IPS-11a (cell line): ENCODE measurements around the gene SYCE3.
A peak's percentile ranks its signal among the peaks of the same experiment; 100 is the strongest.

Experiments
- H3K4me3 ChIP-seq: one replicate; pipeline ENCODE4 v1.5.1; 2013; ENCODE audit warnings: low read depth, low read length, control low read depth

SYCE3 gene

GRCh38 chr22:50532824-50533796 lies 29.6 kb downstream of the SYCE3 start:
- no peak overlapping the region for H3K4me3 ChIP-seq

DNA sequence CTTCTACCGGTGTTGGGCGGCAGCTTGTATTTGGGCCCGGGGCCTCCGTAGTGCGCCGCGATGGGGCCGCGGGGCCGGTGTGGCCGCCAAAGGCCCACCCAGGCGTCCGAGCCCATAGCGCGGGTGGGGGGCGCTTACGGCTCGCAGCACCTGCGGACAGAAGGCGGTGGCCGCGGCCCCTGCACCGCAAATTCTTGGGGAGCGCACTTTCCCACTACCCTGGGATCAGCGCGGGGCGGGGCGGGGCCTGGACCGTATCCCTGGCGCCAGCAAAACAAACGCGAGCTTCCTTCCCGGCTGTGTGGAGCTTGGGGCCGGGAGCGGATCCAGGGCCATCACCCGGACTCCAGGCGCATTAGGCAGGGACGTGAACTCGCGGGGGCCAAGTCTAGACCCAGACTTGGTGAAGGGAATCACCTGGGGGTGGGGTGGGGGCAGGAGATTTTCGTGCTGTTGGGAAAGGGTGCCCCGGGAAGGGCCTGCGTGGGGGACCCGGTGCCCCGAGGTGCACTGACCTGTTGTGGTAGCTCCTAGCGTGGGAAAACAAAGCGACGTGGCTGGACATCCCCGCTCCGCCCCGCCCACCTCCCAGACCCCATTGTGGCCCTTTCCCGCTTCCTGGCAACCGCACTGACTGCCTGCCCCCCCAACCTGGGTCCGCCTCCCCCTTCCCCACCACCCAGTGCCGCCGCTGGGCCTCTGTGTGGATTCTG lies 30.6 kb downstream of the SYCE3 start:
- H3K4me3 ChIP-seq: peak overlapping the region; percentile 28

DNA sequence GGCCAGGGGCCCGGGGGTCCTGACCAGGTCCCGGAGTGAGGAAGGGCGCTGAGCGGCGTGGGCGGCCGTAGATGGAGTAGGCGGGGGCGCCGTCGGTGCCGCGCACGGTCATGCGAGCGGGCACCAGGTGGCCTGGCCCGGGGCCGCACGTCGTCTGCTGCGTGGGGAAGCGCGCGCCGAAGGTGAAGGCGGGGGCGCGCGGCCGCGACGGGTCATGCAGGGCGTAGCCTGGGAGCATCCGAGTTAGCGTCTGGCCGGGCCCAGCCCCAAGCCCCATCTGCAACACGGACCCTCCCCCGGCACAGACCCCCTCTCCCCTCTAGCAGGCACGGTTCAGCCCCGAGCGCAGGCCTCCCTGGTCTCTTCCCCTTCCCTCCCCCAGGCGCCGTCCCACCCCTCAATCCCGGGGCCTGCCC lies 31.2 kb downstream of the SYCE3 start:
- H3K4me3 ChIP-seq: peak overlapping the region; percentile 28

DNA sequence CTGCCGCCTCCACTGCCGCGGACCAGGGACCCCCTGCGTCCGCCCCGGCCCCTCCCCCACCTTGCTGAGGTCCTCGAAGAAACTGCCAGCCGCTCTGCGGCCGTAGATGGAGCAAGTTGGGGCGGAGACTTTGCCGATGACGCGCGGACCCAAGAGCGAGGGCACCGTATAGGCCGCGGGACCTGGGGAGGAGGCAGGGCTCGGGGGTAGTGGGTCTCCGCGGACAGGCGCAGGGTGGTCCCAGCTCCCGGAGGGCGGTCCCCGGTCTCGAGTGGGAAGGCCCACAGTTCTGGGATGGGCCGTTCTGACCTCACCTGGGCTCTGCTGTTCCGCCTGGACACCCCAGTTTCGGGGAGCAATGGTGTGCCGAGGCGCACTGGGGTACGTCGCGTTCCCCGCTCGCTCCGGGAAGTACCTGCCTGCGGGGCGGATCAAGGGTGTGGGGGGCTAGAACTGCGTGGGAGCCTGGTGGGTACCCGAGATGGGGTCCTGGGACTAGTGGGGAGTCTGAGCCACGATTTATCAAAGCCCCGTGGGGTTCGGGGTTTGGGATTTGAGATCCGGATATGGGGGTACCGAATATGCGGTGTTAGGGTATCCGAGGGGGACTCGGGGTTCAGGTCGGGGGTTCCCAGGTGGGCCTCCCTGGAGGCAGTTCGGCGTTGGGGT lies 31.7 kb downstream of the SYCE3 start:
- no peak overlapping the region for H3K4me3 ChIP-seq

- H3K4me3 ChIP-seq: peak overlapping the region; percentile 27
Observed at GRCh38 chr22:50530580-50530876, 32.2 kb downstream of the SYCE3 start.

- peak within 1 kb of the TSS; percentile 27 for H3K4me3 ChIP-seq
Observed at GRCh38 chr22:50529897-50530579, 32.7 kb downstream of the SYCE3 start, which contains the start of gene TYMP. Gene TYMP (minus strand): TSS chr22:50530012. CDS start chr22:50529709, 303 bp downstream.

GRCh38 chr22:50529416-50529896 lies 33.3 kb downstream of the SYCE3 start:
- H3K4me3 ChIP-seq: no peak overlapping the region

DNA sequence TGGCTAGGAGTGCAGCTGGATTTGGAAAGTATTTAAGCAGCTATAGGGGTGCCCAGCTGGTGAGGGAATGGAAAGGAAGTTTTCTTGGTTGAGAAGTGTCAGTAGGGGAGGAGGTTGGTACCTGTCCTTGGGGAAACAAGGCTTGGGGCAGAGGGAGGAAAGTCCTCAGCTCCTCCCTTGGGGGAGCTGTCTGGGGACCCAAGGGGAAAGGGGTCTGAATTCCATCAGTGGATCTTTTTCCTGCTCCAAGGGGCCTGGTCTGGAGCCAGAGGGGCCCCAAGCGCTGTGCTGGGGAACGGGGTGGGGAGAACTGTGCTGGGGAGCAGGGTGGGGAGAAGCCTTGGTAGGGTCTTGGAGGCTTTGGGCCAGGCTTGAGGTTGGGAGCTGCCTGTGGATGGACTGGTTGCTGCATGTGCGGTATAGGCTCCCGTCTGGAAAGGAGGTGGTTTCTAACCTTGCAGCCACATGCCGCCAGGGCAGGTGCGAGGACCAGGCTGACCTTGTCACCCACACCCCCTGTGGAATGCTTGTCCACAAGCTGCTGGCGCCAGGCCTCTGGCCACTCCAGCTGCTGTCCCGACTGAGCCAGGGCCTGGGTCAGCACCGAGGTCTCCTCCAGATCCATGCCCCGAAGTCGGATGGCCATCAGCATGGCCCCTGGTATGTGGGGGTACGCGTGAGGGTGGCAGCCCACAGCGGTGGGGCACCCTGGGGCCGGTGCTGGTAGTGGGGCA lies 33.9 kb downstream of the SYCE3 start:
- no peak overlapping the region for H3K4me3 ChIP-seq

DNA sequence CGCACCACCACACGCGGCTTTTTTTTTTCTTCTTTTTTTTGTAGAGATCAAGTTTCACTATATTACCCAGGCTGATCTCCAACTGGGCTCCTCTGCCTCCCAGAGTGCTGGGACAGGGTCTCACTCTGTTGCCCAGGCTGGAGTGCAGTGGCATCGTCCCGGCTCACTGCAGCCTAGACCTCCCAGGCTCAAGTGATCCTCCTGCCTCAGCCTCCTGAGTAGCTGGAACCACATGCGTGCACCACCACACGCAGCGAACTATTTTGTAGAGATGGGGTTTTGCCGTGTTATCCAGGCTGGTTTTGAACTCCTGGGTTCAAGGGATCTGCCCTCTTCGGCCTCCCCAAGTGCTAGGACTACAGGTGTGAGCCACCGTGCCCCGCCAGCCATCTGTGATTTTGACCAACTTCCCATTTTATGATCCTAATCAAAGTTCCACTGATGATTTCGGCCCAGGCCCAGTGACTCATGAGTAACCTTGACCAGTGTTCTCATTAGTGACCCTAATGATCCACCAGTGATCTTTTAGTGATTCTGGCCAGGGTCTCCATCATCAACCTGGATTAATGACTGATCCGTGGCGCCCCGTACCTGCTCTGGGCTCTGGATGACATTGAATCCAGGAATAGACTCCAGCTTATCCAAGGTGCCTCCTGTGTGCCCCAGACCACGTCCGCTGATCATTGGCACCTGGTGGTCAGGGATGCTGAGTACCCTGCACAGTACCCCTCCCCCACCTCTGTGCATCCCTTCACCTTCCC lies 34.6 kb downstream of the SYCE3 start:
- H3K4me3 ChIP-seq: no peak overlapping the region

DNA sequence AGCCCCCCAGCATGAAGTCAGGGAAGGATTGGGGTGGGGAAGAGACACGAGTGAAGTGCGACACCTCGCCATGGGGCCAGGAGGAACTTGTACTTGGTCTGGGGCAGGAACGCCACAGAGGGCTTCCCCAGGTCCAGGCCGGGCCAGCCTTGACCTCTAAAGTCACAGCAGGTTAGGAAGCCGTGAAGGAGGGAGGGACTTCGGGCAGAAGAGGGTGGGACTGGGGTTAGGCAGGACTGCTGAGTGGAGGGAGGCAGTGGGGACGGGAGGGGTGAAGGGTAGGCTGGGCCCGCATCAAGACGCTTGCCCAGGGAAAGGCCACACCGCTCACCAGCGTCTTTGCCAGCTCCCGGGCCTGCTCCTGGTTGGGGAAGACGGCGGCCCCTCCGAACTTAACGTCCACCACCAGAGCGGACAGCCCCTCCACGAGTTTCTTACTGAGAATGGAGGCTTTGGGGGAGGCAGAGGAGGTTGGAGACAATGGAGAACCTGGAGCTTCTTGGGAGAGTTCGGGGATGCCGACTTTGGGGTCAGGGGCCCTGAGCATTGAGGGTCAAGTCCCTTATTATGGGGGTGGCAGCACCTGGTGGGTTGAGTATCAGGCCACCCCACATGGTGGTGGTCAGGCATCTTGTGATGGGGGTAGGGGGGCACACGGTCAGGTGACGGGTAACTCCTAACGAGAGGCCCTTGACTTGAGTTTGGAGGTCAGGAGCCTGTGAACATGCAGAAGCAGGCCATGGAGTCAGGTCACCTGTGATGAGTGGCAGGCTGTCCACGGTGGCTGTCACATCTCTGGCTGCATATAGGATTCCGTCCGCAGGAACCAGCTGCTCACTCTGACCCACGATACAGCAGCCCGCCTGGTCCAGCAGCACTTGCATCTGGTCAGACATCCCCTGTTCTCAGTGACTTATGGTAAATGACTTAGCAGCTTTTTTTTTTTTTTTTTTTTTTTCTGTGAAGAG lies 35.6 kb downstream of the SYCE3 start:
- H3K4me3 ChIP-seq: peak overlapping the region; percentile 69

DNA sequence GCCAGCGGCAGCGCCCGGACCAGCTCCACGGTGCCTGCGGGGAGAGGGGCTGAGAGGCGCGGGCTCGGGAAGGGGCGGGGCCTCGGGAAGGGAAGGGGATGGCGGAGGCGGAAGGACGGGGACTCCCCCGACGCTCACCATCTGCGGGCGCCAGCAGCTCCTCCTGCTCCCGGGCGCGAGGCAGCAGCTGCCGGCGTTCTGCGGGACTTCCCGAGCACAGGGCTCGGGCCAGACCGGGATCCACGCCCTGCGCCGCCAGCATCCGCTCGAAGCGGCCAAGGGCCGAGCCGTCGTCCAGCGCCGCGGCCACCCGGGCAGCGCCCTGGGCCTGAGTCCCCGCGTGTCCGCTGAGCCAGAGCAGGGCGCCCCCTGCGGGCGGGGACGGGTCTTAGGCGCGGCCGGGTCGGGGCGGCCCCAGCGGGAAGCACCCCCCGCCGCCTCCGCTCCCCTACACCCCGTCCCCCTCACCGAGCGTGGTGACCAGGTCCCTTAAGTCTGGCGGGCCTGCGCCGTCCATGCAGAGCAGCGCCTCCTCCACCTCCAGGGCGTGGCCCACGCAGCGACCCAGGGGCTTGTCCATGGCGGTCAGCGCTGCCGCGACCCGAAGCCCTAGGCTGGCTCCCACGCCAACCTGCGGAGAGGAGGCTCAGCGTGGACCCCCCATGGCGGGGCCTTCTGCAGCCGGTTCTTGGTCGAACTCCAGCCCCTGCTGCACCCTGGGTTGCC lies 36.4 kb downstream of the SYCE3 start:
- peak overlapping the region; percentile 69 for H3K4me3 ChIP-seq

DNA sequence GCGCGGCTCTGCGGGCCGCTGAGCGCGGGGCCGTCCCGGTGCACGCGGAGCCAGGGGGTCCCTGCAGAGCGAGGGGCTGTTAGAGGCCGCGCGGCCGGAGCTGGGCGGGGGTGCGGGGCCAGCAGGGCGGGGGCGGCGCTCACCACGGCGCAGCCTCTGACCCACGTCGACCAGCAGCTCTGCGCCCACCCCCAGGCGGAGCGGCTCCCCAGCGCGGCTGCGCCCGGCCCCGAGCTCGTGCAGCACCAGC lies 36.9 kb downstream of the SYCE3 start:
- peak overlapping the region; percentile 69 for H3K4me3 ChIP-seq

DNA sequence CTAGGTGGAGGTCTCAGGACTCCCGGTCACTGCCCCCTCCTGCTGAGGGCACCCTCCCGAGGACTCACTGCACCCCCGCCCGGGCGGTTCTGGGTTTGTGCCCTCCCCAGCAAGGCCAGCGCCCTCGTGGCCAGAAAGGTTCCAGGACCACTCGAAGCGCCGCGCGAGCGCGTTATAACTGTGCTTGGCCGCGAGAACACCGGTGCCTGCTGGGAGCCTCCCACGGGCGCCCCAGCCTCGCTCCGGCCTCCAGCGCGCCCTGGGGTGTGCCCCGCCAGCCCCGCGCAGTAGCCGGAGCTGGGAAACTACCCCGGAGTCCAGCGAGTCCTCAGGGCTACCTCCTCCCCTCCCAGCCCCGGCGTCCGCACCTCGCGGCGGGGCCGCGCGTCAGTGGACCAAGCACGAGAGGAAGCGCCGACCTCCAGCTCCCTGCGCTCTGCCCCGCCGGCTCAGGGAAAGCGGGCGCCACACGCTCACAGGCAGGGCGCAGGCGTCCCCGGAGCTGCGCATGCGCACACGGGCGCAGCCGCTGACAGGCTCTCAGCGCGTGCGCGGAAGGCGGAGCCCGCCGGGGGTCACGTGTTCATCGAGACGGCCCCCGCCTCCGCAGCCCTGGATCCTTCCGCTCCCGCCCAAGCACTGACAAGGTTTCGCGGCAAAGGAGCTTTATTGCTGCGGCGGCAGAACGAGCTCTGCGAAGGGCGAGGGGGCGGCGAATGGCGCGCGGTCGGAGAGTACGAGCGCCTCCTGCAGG lies 37.4 kb downstream of the SYCE3 start, which contains the start of gene SCO2:
Gene SCO2 (minus strand): TSS at position 495 of the 754 bp plus-strand sequence. CDS start 1,187 bp downstream, outside the sequence.
- peak within 1 kb of the TSS; percentile 69 for H3K4me3 ChIP-seq

DNA sequence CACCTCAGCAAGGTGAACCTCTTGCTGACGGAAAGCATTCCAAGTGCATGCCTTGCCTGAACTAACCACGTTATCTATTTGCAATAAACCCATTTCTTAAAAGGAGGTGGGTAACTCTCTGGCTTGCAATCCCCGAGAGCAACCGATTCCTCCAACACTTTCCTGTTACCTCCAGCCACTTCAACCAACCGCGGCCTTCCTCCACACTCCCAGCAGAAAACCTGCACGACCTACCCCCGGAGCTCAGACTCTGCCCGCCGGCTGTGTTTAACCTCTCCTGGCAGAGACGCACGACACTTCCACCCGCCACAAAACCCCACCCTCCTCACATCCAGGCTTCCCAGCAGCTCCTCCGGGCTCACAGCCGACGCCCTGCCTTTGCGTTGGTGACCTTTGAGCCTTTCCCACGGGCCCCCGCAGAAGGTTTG lies 38.0 kb downstream of the SYCE3 start:
- H3K4me3 ChIP-seq: peak overlapping the region; percentile 69

DNA sequence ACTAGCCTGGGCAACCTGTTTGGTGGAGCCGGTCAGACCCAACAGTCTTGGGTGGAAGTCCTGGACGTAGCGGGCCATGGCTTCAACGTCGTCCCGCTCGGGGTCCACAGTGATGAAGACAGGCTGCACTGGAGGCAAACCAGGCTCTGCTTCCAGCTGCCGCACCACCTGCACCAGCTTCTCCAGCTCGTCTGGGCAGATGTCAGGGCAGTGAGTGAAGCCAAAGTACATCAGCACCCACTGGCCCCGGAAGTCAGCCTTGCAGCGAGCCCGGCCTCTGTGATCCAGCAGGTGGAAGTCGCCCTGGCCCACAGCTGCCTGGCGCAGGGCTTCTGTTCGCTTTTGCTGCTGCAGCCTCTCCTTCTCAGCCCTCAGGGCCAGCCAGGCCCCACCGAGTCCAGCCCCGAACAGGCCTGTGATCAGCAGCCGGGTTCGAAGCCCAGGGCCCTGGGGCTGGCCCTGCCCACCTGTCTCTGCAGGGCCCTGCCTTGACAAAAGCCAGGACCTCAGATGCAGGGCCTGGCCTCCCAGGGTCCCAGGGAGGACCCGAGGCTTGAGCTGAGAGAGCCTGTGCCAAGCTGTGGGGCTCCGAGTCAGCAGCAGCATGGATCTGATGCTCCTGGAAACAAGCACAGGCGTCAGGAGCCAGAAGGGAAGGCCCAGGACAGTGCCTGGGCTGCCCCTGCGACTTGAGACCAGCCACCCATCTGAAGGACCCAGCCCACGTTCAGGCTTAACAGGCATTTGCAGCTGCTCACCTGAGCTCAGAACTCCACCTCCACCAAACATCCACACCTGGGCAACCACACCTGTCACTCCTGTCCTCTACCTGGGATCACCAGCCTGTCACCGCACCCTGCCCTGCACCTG lies 38.7 kb downstream of the SYCE3 start:
- H3K4me3 ChIP-seq: no peak overlapping the region

- H3K4me3 ChIP-seq: no peak overlapping the region
Observed at GRCh38 chr22:50523458-50523805, 39.3 kb downstream of the SYCE3 start.
